ENCODE measurements around the gene GPR160. TPM values are rescaled to one million over a fixed set of nuclear protein-coding genes. Genes with fewer than 3 reads are reported as not detected.

The GPR160 gene
- total RNA-seq, 2 donors from 2014 or later: 56.4 to 78.4 TPM

DNA sequence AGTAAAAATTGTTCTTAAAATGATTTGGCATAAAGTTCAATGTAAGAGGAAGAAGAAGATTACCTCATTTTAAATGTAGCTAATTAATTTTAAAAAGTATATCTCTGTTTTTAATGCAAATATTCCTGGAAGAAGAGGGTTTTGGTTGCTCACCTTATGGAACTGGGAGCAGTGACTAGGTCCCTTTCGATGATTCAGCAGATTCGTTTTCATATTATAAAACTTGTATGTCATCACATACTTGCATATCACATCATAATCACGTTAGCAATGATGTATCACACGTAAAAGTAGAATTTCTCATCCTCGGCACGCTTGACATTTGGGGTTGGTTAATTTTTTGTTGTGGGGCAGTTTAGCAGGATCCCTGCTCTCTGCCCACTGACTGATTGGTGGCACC is 47.6 kb downstream of the GPR160 start:
- TF ChIP-seq, protein P1, sequence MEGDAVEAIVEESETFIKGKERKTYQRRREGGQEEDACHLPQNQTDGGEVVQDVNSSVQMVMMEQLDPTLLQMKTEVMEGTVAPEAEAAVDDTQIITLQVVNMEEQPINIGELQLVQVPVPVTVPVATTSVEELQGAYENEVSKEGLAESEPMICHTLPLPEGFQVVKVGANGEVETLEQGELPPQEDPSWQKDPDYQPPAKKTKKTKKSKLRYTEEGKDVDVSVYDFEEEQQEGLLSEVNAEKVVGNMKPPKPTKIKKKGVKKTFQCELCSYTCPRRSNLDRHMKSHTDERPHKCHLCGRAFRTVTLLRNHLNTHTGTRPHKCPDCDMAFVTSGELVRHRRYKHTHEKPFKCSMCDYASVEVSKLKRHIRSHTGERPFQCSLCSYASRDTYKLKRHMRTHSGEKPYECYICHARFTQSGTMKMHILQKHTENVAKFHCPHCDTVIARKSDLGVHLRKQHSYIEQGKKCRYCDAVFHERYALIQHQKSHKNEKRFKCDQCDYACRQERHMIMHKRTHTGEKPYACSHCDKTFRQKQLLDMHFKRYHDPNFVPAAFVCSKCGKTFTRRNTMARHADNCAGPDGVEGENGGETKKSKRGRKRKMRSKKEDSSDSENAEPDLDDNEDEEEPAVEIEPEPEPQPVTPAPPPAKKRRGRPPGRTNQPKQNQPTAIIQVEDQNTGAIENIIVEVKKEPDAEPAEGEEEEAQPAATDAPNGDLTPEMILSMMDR (IDR thresholded peaks at IDR 0.05): no peak
- no peak for DNase-seq
- H3K36me3 ChIP-seq: no peaks in the 10 kb centered on the region
- no peak overlapping the region for H3K27ac ChIP-seq
- no peak overlapping the region for H3K9ac ChIP-seq (ENCODE audit: low read depth in 2 of 2, low read length in 2 of 2)
- no peaks in the 10 kb centered on the region for H3K9me3 ChIP-seq
- intact Hi-C loops (cut with DNase I): no loop called here
- H3K27me3 ChIP-seq: no peaks in the 10 kb centered on the region
- H3K4me3 ChIP-seq: no peak overlapping the region
- H3K4me1 ChIP-seq: no peaks in the 10 kb centered on the region

DNA sequence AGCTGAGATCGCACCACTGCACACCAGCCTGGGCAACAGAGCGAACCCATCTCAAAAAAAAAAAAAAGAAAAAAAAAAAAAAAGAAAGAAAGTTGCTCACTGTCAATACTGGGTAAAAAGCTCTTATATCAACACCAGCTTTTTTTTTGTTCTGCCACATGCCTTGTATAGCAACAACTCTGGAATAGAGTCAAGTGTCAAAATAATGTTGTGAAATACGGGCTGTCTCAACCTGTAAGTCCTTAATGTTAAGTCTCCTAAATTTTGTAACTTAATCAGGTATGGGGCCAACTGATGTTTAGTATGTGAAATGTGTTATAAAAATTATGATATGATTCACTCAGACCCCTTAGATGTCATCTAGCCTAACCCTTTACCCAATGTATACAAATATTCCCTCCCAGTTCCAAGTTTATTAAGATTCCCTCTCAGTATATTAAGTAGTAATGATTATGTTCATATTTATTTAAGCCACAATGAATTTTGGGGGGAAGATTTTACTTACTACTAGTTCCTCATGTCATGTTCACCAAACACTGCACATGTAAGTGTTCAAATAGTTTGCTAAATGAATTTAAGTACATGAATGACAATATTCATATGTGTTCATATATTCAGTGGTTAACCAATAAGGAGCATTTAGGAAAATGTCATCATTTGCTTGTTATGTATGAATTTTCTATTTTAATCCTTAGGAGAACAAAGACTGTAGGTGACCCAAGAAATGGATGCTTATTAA is 52.2 kb downstream of the GPR160 start:
- Histone ChIP-seq H3K27ac (no peak overlapping the region), H3K4me3 (no peak overlapping the region), H3K36me3 (peaks cover 7% of the 10 kb centered on the region), H3K9me3 (no peaks in the 10 kb centered on the region), H3K4me1 (no peaks in the 10 kb centered on the region), H3K9ac (ENCODE audit: low read depth in 2 of 2, low read length in 2 of 2) (no peak overlapping the region), H3K27me3 (no peaks in the 10 kb centered on the region)
- TF ChIP-seq, protein P1 (IDR thresholded peaks at IDR 0.05): no peak
- intact Hi-C loops (cut with DNase I): loop anchor here (10.0 kb wide), 1 partner anchor 115 kb away; no protein-coding TSS in a partner anchor
- DNase-seq: no peak

DNA sequence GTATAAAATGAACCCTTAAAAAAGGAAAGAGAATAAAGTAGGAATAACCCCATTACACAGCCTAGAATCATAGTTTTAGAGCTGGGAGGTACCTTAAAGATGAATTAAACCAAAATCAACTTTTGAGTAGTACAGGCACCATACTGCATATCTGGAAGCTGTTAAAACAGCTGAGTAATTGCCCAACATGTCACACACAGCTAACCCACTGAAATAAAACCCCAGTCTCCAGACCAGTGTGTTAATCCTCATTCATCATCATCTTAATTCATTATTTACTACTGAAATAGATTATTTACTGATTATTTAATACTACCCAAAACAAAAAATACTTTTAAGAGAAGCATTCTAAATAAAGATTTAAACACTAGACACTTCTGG is 52.8 kb downstream of the GPR160 start:
- DNase-seq: no peak
- Histone ChIP-seq H3K36me3 (peaks cover 7% of the 10 kb centered on the region), H3K27me3 (no peaks in the 10 kb centered on the region), H3K9me3 (no peaks in the 10 kb centered on the region), H3K9ac (ENCODE audit: low read depth in 2 of 2, low read length in 2 of 2) (no peak overlapping the region), H3K27ac (no peak overlapping the region), H3K4me1 (no peaks in the 10 kb centered on the region), H3K4me3 (no peak overlapping the region)
- intact Hi-C loops (cut with DNase I): loop anchor here (10.0 kb wide), 1 partner anchor 116 kb away; no protein-coding TSS in a partner anchor
- TF ChIP-seq, protein P1 (IDR thresholded peaks at IDR 0.05): no peak

DNA sequence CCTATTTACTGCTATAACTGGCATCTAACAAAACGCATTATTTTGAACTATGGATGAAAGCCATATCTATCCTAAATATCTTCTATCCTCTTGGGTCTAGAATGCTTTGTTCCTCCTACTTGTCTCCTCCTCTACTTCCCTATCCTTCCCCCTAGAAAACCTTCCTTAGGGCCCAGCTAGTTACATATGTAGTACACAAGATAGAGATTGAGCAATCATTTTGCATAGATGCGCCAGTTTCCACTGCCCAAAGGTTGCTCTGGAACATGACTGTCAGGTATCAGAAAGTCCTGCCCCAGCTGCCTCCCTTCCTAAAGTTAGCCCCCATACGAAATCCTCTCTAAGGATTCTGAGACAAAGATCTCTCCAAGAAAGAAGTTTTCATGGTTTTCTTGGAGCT is 55.1 kb downstream of the GPR160 start:
- Histone ChIP-seq H3K36me3 (peaks cover 16% of the 10 kb centered on the region), H3K9me3 (no peaks in the 10 kb centered on the region), H3K9ac (ENCODE audit: low read depth in 2 of 2, low read length in 2 of 2) (no peak overlapping the region), H3K4me1 (no peaks in the 10 kb centered on the region), H3K27me3 (no peaks in the 10 kb centered on the region), H3K27ac (no peak overlapping the region), H3K4me3 (no peak overlapping the region)
- DNase-seq: no peak
- intact Hi-C loops (cut with DNase I): loop anchor here (10.0 kb wide), 1 partner anchor 118 kb away; no protein-coding TSS in a partner anchor
- TF ChIP-seq, protein P1 (IDR thresholded peaks at IDR 0.05): no peak

DNA sequence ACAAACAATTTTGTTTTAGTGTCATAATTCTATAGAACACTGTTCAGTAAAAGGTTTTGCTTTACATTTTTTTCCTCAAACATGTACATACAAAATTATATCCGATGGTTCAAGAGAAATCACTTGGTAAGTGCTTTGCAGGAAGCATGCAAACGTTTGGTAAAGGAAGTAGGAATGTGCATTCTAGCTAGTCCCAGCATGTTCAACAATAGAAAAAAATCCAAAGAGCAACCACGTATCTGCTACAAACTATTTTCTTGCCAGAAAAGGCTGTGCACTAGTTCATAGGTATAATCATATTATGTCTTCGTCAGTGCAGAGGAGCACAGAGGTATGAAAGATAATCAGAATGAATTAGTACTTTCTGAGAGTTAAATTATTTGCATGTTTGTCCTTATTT is 58.0 kb downstream of the GPR160 start:
- no peak for DNase-seq
- H3K27ac ChIP-seq: no peak overlapping the region
- intact Hi-C loops (cut with DNase I): loop anchor here (10.0 kb wide), 1 partner anchor 121 kb away; no protein-coding TSS in a partner anchor

More for the DNA sequence above, 58.0 kb downstream of the GPR160 start:
- no peak overlapping the region for H3K4me3 ChIP-seq
- no peak overlapping the region for H3K9ac ChIP-seq (ENCODE audit: low read depth in 2 of 2, low read length in 2 of 2)
- no peaks in the 10 kb centered on the region for H3K9me3 ChIP-seq
- TF ChIP-seq, protein P1 (IDR thresholded peaks at IDR 0.05): no peak
- no peaks in the 10 kb centered on the region for H3K4me1 ChIP-seq
- peaks cover 16% of the 10 kb centered on the region for H3K36me3 ChIP-seq
- no peaks in the 10 kb centered on the region for H3K27me3 ChIP-seq
